Renal cortex interstitium (tissue), 11 donors: Measurements from ENCODE around the gene SLC22A23. TPM values are rescaled to one million over a fixed set of nuclear protein-coding genes. Genes with fewer than 3 reads are reported as not detected.
A peak's percentile ranks its signal among the peaks of the same experiment; 100 is the strongest.

Experiments used
- DNase-seq, 11 donors: peaks; one replicate each; pipeline ENCODE4 v3.0.0-alpha.2; 2013; ENCODE audit warnings: low read depth in 9 of 11, low spot score in 4 of 11; ENCODE audit errors: extremely low read depth in 1 of 11
- polyA plus RNA-seq, 3 donors: library from polyadenylated mRNA; unstranded; fragments of 120-200 nt; gene quantifications; one replicate each; pipeline ENCODE4 v1.2.1, GENCODE V29; 2013; ENCODE audit not compliant: insufficient read length in 3 of 3

SLC22A23 gene
- polyA plus RNA-seq, 3 donors = 11.2 to 15.8 (median 11.7) TPM

DNA sequence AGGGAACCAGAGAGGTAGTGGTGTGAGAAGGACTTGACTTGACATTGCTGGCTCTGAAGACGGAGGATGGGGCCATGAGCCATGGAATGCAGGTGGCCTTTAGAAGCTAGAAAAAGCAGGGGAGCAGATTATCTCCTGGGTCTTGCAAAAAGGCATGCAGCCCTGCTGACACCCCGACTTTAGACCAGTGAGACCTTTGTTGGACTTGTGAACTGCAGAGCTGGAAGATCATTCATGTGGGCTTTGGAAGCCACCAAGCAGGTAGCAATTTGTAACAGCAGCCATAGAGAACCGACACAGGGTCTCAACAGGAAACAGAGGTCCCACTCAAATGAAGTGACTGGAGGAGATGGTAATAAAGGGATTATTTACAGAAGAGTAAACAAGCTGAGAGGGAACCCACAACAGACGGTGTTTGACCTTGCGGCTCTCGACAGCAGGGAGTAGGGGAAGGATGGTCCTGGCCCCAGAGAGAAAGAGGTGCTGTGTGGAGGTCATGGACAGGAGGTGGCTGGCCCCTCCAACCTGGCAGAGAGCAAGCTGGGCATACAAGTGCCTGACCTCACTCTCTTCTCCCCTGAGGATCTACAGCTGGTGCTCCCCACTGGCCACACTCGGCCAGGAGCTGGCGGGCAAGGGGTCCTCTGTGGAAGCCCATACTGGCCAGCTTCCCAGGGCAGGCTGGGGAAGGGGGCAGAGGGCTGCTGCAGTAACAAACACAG is 43.9 kb downstream of the SLC22A23 start:
- no peak for DNase-seq

DNA sequence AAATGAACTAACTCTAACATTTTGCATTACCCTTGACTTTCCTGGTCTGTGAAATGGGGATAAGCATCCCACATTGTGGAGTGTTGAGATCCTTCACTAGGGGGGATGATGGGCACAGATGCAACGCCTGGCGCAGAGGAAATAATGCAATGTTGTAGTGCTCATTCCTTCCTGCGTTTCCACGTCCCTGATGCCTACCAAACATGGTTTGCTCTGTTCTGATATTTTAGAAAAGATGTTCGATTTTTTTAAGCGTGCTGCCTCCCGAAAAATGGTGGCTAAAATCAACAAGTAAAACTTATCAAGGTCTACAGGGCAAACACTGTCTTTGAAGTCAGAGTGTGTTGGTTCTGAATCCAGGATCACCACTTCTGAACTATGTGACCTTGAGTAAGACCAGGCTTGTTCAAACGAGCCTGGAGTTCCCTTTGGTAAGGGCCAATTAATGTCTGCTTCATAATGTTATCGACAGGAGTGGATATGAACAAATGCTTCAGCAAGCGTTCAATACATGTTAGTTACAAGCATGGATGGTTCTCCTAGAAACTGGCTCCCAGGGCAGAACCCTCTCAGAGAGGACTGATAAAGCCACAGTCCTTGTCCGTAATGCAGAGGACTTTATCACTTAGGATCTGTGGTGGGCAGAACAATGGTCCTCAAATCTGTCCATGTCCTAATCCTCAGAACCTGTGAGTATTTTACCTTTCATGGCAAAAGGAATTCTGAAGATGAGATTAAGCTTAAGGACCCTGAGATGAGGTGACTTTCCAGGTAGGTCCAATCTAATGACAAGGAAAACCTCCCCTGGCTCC is 44.7 kb downstream of the SLC22A23 start:
- DNase-seq = no peak

DNA sequence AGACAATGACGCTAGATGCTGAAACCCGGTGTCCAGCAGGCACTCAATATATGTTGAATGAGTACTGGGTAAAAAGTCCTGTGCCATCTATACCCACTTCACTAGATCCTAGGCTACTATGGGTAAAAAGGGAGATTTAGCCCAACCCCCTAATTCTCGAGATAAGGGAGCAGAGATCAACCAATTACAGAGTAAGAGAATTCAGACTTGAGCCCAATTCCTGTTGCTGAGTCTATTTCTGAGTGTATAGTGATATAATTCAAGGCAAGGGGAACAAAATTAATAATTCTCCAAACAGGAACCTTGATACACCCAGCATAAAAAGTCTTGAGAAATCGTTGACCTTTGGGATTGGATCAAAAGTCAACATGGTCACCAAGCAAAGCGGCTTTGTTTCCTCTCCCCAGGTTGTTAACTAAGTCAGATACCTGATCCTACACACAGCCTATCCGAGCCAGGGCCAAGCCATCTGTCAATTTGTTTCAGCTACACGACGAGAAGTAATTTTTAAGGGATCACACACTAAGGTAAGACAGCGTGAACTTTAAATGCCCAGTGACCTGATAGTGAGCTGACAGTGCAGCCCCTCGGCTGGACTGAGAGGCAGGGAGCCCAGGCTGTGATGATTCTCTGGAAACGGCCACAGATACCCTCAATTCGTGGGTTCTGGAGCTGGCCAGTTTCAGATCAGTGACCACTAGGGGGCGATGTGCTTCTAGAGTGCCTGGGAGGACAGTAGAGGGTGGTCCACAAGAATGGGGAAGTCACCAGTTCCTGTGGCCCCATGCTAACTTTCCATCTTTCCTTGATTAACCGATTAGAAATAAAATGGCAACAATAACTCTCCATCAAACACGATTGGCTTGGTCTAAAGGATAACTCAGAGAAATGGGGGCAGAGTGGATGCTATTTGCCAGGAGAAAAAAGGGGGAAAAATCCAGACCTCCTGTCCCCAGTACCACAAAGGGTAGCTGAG is 46.2 kb downstream of the SLC22A23 start:
- peak in 6 of 11 donors; percentile 35 to 62 (median 52) for DNase-seq

DNA sequence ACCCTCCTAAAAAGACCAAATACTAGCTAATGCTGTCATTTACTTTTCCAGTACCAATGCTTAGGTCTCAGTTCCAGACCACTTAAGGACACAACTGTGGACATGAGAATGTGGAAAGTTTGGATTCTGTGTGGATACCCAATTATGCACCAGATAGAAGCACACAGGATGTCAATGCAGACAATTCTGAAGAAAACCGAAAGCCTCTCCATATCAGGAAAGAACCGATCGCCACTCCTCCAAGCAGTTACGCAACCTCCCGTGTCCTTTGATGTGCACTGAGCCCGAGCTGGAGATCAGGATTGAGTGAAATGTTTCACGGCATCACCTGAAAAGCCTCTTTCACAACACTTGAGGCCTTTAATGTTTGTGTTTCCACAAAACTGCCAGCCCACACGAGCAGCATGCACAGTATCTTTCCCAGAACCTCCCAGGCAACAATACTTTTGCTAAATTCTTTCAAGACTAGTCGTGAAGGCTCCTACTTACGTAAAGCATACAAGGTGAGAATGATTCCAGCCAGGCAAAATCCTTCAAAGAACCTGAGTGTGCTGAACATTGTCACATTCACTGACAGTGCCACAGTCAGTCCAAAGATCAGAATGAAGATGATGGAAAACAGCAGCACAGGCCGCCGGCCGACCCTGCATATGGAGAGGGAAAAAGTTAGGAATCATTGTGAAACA is 47.0 kb downstream of the SLC22A23 start:
- no peak for DNase-seq

DNA sequence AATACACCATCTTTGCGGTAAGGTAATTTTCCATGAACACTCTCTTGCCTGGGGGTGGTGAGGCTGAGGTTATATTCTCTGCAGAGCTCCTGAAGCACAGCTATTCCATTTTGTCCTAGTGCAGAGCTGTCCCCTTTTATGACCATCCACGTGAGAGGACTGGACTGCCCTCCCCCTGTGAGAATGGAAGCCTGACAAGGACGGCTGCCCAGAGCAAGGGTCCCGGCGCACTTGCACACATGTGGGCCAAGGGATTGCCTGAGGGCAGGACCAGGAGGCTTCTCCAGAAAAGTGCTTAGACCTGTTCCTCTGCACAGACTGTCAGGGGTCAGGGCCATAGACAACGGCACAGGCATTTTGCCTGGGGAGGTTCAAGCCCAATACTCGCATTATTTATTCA is 48.2 kb downstream of the SLC22A23 start:
- no peak for DNase-seq

DNA sequence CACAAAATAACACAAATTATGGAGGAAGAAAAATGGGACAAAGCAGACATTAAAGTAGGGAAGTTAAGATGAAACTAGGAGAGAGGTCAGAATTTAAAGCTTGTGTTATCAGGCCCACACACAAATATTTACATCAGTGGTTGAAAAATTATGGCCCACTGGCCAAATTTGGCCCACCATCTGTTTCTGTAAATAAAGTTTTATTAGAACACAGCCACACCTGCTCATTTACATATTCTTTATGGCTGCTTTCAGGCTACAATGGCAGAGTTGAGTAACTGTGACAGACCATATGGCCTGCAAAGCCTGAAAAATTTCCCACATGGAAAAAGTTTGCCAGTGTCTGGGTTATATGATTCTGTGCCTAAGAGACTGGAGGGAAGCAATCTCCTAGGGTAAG is 49.0 kb downstream of the SLC22A23 start:
- DNase-seq = no peak

DNA sequence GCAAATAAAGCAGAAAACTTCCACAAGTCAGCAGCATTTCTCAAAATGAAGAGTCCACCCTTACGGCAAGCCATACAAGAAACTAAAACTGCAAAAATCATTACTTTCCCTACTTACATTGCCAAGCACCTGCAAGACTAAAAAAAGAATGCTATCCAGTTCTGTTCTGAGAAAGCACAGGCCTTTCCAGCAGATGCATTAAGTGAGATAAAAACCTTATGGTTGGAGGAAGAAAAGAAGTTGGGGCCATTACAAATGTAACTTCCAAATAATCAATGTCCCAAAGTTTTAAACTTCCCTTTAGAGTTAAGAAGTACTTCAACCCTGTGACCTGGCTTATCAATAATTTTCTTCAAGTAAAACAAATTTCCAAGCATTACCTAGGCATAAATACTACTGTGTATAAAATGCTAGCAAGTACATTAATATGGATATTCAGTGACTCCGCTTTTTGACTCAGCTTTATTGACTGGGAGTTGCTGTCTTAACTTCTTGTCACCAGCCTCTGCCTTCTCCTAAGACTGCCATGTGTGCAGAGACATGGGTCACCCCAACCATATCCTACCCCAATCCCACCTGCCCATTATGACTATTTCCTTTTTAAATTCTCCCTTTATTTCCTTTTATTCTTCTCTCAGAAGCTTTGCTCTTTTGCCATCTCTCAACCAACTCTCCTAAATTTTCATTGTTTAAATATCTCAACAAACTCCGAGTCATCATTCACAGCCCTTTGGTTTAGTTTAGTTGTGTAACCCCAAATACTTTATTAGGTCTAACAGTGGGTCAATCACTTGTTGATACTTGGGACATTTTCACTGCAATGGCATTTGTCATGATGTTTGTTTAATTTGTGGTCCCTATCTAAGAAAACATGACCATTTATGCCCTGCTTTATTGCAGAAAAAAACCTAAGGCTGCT is 49.7 kb downstream of the SLC22A23 start:
- no peak for DNase-seq

DNA sequence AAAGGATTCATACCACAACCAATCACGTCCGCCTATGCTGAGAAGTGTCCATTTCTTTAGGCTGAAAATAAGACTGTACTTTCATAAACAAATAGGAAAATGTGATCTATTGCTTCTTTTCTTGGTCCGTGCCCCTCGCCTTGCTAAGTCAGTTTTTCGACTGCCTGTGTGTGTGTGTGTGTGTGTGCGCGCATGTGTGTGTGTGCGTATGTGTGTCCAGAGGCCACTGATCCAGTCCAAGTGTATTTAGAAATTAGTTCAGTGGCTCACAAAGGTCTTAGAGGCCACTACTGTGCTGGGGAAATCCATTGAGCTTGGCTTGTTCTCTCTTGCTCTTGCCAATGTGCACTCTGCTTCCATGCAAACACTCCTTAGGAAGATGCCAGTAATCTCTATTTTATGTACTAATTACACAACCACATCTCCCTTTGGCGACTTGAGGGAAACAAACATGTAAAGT is 50.5 kb downstream of the SLC22A23 start:
- DNase-seq = no peak

DNA sequence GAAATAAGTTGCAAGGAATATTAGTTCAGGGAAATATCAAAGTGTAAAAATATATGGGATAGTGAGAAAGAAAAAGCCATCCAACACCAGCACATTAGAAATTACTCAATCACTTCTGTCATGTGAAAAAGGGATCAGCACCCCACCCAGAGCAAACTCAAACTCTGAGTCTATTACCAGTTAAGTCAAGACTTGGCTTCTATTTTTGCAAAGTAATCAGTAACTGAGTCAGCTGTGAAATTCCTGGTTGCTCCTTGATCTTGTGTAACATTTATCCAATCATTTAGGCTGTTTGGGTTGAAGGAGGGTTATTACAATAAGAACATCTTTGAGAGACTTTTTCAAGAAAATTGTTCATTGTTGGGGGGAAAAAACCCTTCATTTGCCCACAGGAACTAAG is 51.2 kb downstream of the SLC22A23 start:
- DNase-seq = no peak

DNA sequence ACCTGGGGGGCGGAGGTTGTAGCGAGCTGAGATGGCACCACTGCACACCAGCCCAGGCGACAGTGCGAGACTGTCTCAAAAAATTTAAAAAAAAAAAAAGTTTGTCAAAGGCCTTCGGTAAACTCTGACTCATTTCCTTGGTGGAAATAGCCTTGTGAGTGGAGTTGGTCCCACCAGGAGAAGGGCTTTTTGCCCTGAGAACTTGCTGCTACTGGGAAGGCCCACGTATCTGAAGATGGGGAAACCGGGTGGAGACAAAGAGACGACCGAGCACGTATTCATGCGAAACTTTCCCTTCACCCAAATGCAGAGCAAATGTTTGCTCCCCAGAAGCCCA is 51.7 kb downstream of the SLC22A23 start:
- no peak for DNase-seq

DNA sequence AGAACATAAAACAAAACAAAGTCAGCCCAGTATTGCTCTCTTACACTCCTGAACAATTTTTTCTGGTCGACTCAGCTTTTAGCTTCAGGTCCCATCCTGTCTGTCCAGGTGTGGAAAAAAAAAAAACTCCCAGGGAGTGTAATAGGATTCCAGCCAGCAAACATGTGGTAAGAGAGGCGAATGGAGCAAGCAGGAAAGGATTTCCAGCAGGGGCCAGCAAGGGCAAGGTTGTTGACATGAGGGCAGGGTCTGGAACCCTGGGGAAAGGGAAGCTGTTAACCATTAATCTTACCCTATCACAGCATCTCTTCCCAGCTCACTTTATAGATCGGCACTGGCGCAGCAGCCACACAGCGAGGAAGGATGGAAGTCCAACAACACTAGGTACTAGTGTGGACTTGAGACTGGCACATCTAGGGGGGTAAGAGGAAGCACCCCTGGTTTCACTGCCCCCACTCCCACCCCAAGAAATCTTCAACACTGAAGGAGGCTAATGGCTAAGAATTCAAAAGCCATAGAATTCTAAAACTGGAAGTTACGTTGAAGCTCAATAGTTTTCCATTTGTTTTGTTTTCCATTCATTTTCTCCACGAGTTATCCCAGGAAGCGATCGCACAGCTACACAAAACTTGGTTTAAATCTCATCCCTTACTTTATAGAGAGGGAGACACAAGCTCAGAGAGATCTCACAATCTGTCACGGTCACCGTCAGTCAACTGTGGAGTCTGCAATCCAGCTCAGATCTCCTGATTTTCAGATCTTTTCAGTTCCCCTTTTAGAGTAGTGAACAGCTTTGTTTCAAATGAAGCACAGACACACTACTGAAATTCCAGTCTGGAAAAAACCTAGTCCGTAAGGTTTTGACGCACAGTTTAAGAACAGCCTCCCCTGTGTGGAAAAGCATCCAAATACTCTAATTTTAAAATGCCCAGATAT is 53.3 kb downstream of the SLC22A23 start:
- DNase-seq = peak in 7 of 11 donors; percentile 33 to 71 (median 50)

DNA sequence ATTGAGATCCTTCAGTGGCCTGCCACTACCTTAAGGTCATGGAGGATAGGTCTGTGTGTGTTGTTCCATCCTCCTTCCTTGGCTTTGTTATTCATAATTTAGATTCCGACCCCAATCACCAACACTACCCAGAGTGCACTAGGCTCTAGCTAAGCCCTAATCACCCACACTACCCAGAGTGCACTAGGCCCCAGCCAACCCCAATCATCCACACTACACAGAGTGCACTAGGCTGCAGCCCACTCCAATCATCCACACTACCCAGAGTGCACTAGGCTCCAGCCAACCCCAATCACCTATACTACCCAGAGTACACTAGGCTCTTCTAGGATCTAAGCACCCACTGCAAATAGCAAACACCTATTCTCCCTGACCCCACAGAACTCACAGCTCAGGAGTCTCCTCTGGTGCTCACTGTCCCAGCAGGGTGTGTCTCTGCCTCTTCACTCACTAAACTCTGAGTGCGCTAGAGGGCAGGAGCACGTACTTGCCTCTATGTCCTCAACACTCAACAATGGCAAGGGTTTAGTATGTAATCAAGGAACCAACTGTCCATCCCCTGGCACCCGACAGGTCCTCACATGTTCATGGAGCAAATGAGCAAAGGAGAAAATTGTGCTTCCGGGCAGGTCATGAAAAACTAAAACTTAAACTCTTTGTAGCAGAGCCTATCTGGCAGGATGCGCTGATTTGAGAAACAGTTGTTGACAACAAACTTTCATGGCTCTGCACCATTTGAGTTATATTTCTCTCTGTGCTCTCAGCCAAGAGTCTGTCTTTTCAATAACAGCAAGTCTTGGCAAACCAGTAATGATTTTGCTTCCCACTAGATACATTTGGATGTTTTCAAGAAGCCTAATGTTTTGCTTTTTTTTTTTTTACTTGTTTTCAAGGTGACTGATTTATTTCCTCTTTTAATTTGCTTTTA is 54.3 kb downstream of the SLC22A23 start:
- no peak for DNase-seq

DNA sequence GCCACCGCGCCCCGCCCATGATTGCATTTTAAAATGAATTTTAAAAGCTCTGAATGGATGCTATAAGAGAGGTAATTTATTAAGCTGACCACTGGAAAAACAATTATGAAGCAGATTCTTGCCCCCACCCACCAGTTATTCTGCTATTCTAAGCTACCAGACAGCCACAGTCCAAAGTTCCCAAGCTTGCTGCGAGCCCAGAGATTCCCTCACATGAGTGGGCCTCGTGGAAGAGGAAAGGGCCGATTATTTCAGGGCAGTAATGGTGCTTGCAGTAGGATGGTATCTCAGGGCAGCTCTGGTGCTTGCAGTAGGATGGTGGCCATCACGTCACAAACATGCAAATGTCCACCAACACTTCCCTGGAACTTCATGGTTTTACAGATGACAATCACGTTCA is 56.7 kb downstream of the SLC22A23 start:
- DNase-seq = no peak

DNA sequence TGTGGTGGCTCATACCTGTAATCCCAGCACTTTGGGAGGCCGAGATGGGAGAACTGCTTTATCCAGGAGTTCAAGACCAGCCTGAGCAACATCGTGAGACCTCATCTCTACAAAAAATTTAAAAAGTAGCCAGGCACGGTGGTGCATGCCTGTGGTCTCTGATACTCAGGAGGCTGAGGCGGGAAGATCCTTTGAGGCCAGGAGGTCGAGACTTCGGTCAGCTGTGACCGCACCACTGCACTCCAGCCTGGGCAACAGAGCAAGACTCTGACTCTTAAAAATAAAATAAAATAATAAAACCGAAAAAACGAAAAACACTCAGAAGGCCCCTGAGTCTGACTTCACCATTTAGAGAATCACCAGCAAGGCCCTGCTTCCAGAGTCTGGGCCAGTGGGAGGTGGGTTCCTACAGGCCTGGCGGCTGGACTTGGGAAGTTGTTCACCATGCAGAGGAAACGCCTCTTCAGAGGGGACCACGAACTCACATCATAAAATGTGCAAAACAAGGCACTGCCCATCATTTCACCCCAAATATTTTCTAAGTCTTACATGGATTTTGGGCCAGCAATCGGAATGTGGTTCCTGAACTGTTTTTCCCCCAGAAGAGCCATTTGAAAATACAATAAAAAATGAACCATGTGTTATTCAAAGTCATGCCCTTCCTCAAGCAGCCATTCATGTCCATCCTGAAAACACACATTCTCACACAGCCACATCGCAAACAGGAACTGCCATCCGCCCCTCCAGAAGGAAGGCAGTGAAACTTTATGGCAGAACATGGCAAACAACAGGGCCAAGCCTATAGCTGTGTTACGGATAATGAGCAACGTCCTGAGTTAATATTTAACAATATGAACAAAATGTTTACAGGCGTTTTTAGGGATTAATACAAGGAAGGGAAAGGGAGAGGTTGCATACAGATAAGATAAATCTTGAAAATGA is 57.8 kb downstream of the SLC22A23 start:
- DNase-seq = no peak

DNA sequence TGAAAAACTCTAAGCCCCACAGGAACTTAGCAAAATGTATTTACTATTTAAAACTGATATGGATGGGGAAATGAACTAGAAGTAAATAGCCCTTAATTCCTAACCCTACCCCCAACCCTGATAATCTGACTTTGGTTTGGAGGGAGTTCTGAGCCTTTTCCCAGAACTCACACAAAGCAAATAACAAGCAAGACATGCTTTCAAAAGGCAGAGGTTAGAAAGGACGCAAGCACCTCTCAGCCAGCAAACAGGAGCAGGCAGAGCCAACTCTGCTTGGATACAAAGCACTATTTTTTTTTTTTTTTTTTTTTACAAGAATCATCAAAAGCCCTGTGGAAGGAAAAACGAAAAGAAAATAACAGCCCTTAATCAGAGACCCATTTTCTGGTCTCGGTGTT is 58.7 kb downstream of the SLC22A23 start:
- DNase-seq = no peak
